GM21825 (cell line): ENCODE measurements around the gene OXNAD1.

Experiments
- ATAC-seq: cut with Tn5 transposase; IDR thresholded peaks from one replicate; pipeline ENCODE4 v1.9.1; 2021; ENCODE audit warnings: mild to moderate bottlenecking, moderate library complexity; ENCODE audit not compliant: unreplicated experiment

The OXNAD1 gene

DNA sequence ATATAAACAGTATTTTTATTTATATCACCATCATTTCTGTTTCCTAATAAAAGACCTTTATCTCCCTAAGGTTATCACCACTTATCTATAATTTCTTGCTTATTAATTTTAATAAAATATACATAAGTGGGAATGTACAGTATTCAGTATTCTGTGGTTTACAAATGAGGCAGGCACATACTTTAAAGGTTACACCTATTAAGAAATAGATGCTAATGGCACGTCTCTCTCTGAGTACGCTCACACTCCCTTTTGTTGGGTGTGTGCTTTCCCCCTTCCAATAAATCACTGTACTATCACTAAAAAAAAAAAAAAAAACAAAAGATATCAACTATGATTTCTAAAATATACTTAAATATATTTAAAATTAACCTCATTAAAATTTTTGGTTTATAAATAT is 8.9 kb downstream of the OXNAD1 start:
- no peak for ATAC-seq

DNA sequence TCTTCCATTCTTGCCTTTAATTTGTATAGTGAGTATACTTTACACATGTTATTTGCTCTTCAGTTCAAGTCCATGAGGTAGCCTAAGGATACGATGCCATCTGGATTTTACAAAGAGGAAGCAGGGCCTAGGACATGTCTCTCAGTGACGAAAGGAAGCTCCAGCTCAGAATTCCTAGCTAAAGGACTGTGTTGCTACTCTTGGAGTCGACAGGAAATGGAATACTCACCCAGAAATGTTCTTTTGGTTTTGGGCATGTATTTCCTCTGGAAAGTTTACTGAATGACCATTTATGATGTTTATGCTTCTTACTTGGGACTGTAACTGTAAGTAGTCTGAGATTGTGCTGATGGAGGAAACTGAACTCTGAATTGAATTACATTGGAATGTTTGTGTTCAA is 12.5 kb downstream of the OXNAD1 start:
- ATAC-seq, result no peak

DNA sequence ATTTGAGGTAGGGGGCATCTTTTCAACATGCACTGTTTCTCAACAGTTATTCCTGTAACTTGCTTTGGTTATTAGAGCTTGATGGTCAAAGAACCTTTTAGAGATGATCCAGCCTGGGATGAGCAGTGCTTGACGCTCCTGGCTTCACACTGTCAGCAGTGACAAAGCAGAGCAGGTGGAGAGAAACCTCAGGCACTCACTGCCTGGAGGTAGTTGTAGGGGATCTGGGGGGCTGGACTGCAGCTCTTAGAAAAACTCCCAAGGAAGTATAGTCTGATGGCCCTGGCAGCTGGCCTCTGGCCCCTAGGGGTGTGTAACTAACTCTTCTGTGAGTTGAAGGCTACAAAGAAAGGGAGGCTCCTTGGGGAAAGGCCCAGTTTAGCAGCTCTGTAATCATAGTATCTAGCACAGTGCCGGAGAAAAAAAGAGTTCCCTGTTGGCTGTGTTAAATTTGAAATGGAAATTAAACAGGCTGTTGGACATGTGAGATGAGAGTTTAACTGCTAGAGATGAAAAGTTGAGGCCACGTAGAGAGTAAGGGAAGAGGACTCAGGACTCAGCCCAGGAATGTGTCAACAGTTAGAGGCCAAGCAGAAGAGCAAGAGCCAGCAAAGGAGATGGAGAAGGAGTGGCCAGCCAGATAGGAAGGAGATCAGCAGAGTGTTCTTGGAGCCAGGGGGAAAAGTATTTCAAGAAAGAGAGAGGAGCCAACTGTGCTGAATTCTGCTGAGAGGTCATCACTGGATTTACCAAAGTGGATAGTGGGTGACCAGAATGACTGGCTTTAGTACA is 14.2 kb downstream of the OXNAD1 start:
- no peak for ATAC-seq

DNA sequence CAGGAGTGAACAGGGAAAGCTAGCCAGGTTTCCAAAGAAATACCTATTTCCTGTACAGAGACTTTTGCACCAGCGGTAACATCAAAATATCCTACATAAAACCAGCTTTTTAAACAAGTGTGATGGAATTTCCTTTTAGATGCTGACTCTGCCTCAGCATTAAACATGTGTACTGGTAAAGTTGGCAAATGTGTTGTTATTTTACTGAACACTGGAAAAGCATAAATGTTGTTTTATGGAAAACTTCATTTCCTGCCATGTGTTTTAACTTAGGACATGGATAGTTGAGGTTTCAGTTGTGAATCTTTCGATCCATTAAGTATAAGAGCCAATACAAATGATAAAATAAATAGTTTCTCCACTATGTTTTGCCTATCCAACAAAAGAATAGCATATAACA is 15.7 kb downstream of the OXNAD1 start:
- ATAC-seq, result no peak

DNA sequence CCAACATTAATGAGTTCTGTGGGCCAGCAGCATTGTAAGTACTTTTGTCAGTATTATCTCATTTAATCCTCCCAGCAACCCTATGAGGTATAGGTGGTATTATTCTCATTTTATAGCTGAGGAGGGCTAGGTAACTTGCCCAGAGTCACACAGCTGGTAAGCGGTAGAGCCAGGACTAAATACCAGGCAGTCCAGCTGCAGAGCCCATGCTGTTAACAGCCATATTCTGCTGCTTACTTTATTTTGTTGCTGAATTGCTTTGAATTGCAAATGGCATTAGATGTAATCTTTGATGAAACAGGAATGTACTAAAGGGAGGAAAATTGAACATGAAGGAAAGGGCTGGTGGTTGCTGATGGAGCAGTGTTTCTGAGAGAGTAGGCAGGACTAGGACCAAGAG is 19.6 kb downstream of the OXNAD1 start:
- ATAC-seq, result no peak

DNA sequence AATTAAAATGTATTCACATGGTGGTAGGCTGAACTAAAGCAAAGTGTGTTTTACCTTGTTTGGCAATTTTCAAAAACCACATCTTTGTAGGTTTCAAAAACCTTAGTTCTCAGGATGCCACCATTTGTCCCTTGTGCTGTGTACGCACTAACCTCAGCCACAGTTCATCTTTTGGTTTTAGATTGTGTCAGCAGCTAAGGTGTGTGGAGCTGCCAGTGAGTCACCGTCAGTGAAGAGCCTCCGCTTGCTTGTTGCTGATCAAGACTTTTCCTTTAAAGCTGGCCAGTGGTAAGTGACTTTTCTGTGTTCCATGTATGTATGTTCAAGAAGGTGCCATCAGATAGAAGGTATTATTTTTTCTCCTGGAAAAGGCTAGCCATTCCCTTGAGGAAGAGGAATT is 21.1 kb downstream of the OXNAD1 start:
- ATAC-seq, result no peak

DNA sequence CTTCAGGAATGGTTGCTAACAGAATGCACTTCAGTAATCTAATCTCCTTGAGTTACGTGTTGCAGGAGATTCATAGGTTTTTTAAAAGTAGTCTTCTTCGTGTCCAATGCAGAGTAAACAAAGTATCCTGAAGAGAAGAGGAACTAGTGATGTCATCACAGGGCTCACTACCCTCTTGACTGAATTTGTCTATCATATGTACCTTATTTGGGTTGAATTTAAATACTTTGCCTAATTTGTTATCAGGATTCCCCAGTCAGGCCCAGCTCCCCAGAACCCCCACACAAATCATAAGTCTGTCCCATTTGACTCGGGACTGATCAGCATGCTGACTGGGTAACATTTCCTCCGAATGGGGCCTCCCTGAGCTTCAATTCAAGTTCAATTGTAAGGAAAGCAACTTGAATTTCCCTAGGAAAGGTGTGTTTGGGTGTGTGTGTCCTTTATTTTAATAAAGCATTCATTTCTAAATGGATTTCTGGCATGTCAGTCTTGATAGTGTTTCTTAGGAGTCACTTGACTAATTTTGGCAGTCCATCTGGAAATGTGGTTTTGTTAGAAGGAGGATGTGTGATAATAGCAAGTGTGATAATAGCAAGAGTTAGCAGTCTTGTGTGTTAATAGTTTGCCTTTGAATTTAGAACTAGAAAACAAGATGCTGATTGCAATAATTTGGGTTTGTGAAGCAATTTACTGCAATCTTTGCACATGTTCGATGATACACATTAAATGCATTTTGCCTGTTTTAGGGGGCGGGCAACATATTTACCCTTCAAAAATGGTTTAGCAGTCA is 21.9 kb downstream of the OXNAD1 start:
- ATAC-seq, result no peak

DNA sequence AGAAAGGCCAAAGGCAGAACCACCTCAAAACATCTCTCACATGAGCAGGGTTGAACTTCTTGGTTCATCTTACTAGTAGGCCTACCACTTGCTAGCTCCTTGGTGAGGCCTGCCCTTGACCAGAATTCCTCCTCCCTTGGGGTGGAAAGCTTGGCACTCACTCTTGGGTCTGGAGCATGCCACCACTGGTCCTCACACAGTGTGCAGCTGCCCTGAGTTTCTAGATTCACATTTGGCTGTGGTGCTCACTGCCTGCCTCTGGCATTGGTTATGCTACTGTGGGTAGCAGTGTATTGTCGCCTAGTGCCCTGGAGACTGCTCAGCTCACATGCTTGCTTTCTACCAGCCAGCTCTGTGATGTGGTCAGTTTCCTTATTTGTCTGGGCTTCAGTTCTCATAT is 23.7 kb downstream of the OXNAD1 start:
- ATAC-seq, result no peak

DNA sequence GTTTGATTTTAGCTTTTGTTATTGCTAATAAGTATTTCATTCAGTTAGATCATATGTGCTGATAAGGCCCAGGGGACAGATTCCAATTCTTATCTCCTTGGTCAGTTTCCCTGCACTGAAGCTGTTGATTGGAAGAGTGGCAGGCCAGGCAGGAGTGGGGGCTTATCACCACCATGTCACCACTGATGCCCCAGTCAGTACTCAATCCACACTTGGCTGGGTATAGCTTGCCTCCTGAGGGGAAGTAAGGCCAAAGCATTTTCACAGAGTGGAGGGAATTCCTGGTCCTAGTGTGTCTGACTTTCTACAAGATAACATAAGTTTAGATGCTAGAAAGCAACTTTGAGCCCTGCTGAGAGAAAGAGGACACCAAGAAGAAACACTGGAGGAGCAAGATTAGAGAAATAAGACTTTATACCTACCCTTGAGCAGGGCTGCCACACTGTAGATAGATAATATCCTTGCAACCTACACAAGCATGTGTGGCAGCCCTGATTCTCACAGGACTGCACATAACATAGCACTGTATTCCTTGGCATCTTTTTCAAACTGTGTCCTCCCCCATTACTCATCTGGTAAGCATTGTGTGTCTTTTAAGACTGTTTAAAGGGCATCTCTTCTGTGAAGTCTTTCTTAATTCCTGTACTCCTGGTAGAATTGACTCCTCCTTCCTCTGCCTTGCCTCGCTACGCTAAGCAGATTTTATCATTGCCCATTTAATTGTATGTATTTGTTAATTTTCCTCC is 24.3 kb downstream of the OXNAD1 start:
- no peak for ATAC-seq

DNA sequence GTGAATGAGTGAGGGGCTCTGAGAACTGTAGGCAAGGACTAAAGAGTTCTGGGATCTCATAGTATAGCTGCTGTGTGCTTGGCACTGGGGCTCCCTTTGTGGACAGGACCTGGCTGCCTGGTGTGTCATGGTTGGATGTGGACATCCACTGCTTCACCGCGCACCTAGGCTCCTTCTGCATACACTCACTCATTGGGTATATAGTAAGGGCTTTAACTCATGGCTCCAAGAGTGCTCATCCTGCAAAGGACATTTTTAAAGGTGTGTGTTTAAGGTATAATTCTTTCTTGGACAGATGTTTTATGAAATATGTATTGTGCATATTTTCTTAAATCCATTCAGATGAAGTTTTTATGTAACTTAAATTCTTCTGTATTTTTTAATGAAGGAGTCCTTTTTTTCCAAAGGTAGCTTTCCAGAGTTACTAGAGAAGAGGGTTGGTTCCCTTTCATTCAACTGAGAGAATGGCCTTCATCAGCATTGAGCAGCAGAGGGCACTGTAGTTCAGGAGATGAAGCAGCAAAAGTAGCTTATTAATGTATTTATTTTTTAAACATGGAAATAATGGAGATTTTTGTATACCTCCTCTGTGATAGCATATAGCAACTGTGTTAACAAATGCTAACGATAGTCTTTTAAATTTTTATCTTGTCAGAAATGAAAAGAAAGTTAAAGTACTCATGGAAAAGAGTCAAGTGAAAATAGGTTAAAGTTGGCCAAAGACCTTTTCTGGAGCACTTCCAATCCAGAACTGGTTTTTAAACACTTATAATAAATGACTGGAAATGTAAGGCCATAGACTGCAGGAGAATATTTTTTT is 25.2 kb downstream of the OXNAD1 start:
- ATAC-seq, result peak; percentile 35

DNA sequence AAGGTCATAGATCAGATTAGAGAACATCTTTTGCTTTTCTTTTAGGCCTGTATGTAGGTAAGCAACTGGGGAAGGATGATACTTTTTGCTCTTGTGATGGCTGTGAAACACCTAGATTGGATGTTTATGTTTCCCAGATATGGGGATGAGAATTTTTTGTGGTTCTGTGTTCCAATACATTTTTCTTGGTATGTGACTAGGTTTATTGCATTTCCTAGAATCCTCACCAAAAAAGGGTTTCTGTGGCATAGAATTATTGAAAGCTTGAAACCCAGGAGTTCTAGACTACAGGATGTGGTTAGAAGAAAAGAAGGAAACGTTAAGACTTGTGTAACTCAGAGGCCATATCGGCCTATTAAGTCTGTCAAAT is 25.8 kb downstream of the OXNAD1 start:
- ATAC-seq, result peak; percentile 51

DNA sequence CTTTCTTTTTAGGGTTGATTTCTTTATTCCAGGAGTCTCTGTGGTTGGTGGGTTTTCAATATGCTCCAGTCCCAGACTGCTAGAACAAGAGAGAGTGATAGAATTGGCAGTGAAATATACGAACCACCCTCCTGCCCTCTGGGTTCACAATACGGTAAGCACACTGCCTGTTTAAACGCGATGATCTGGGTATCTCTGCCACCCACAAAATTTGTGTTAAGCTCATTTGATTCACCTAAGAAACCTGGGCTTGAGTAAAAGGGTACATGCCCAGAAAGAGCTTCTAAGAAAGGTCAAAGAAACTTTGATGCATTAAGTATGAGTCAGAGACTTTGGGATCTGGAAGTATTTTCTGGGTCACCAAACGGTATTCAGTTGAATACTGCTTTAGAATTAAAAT is 29.8 kb downstream of the OXNAD1 start:
- no peak for ATAC-seq

DNA sequence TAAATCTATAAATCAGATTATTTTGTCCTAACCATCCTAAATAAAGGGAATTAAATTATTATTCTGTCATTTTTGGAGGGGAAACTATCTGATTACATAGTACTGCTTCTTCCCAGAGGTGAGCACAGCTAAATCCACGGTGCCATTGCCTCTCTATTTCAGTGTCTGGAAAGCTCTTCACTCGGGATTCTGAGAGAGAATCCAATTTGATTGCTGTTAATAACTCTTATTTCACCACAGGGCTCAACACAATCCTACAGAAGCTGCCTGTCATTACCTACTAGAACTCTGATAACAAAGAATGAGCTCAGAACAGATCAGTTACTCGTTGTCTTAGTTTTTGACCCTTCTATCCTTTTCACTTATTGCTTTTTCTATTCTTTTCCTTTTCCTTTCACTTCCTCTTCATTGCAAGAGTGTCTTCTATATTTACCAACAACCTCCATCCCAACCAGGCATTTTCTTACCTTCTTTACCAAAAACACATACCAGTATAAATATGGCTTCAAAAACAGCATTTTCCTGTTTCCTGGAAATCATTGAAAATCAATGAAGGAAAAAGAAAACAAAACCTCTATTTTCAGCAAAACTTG is 30.4 kb downstream of the OXNAD1 start:
- ATAC-seq, result no peak

DNA sequence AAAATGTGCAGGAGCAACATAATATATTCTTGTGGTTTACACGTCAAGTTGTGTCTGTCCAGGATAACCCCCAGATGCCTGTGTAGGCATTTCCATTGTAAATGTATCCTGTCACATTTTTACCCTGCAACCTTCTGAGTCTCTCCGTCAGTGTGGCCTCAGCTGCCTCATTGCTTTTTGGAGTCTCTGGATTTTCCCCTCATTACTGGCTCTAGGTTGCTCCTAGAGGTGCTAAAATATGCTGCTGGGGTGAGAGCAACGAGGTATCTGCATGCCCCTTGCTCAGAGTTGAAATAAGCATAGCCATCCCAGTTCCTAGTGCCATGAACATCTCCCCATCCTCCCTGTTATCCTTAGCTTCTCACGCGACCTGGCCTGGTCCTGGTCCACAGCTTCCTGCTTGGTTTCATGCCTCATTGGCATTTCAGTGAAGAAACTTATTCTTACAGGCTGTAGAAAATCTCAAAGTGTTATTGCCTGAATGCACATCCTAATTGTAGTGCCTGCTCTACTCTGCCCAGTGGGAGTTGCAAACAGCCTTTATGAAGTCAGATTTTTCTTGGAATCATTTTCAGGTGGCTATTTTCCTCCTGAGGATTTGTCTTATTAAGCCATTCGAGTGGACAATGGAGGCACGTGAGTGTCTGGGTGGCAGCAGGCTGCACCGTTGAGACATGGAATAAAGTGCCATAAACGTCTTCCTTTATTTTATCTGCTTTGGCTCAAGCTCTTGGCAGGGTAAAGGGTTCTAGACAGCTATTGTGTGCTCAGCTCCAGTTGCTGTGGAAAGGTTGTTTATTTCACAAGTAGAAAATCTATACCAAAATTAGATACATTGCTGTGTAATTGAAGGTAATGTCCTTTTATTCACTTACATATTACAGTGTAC is 33.2 kb downstream of the OXNAD1 start:
- no peak for ATAC-seq

DNA sequence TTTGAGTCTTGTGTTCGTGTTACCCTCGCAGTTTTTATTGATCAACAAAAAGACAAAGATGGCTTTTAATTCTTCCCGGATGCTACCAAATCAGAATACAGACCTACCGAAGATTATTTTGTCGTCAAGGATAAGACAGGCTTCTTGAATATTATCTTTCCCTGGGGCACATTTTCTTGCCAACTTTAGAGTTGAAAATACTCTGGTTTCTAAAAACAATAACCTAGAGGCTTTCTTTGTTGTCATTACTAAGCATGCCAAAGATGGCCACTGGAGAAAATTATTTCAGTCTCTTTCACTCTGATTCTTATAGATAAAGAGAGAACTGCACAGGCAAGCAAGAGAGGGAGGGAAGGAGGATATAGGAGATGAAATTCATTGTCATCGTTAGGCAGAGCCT is 33.9 kb downstream of the OXNAD1 start:
- ATAC-seq, result no peak

DNA sequence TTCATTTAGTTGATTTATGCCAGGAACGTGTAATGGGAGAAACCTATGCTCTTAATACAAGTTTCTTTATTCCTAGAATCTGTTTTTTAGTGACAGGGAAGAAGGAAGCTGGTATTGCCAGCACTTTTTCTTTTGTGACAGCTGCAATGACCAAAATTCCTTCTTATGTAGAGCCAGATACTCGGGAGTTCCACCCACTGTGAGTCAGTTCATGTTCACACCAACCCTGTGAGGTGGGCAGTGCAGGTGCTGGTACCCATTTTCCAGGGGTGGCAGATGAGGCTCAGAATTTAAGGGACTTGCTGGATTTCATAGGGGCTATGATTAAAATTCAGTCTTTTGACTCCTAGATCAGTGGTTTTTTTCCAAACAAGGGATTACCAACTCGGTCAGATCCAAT is 34.7 kb downstream of the OXNAD1 start:
- ATAC-seq, result no peak

DNA sequence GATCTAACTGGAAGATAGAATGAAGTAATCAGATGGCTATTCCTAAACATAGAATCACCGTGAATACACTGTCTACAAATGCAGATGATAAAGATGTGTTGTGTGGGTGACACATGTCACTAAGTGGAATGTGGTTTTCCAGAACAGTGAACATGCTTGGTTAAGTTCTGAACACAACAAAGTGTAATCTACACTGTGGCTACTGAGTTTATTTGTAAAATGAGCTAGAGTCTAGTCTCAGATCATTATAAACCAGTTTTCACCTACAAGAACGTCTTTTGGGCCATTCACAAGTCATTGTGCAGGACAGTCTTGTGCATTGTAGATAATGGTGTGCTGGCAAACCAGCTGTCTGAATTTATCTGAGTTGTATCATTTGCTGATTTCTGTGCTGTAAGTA is 35.3 kb downstream of the OXNAD1 start:
- ATAC-seq, result no peak

DNA sequence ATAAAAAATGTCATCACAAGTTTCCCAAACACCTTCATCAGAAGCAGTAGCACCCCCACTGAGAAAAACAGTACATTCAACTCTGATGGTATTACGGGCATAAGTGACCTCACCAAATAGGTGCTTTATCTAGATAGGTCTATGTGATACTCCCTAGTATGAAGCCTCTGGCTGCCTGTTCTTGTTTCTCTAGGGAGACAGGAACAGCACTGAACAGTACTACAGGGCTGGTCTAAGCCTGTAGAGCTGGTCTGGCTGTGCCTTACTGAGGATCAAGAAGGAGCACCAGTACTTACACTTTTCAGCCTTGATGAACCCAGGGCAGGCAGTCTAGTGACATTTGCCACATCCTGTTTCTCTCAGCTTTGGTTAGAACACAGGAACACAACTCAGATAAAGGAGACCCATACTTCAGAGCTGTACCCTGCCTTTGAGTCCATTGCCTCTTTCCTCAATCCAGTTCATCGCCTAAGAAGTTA is 35.9 kb downstream of the OXNAD1 start:
- ATAC-seq, result peak; percentile 75

DNA sequence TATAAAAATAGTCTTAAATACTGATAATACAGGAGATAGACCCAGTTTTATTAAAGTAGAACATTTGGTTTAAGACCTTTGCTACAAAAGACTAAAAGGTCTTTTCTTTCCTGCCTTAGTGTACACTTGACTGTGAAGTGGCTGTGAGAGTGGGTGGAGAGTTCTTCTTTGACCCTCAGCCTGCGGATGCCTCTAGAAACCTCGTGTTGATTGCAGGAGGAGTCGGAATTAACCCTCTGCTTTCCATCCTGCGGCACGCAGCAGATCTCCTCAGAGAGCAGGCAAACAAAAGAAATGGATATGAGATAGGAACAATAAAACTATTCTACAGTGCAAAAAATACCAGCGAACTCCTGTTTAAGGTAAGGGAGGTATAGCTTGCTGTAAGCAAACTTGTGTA is 36.5 kb downstream of the OXNAD1 start:
- no peak for ATAC-seq
